Stimulated activated CD4-positive, alpha-beta T cell treated with anti-CD3 and anti-CD28 coated beads, TNF-alpha, amount 100 ng/mL, for 24 hours (primary cell): Measurements from ENCODE around the gene RPS3.
A peak's percentile ranks its signal among the peaks of the same experiment; 100 is the strongest.

Experiments used
- DNase-seq, 3 experiments: peaks; one replicate each; pipeline ENCODE4 v3.0.0-alpha.2; 2020; ENCODE audit warnings: low read depth in 3 of 3

The RPS3 gene

DNA sequence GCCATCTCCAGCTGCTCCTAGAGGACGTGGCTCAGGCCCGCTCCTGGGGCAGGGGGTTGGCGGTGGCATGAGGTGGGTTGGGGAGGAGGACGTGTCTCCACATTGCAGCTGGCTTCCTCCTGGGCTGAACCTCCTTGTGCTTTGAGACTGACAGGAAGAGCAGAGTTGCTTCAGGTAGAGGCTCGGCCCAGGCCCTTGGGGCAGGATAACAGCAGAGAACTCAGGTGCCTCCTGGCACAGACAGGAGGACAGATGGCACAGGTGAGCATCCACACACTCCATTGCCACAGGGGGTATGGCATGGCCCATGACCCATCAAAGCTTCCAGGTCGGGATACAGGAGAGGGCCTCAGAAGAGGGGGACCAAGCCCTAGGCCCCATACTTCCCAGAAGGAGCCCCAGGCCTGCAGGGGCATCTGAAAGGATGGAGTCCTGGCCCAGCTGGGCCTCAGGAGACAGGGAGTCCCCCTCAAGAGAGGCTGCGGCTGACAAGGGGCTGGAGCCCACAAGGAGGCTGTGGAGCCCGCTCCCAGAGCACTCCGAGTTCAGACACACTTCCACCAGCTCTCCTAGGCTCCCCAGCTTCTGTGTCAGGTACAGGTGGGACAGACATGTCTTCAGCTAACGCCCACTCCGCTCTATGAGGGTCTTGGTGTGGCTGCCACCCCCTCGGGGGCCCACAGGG, 35.7 kb downstream of the RPS3 start:
- no peak for DNase-seq

DNA sequence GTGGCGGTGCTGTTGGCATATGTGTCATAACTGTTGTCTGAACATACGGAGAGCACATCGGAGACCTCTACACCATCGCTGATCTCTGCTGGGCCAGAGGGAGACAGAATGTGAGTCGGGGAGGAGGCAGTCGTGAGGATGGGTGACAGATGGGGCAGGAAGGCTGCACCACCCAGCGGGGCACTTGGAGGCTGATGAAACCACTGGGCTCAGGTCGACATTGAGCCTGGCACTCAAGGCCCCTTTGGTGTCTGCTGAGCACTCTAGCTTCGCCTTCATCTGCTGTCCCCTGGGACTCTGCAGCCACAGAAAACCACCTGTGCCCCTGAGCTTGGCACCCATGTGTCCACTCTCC, 36.2 kb downstream of the RPS3 start:
- DNase-seq, result no peak

DNA sequence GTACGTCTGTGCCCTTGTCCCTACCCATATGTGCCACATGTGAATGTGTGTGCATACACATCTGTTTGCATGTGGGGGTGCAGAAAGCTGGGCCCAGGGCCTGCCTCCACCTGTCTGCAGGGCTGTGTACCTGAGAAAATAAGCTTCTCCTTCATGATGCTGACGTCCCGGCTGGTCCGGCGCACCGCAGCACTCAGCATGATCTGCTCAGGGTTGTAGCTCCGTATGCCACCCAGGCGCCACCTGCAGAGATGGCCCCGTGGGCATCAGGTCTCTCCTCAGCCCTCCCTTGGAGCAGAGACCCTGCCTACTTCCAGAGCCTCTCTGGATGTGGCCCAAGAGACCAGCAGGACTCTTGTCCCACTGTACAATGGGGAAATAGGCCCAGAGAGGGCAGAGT, 37.5 kb downstream of the RPS3 start:
- no peak for DNase-seq

DNA sequence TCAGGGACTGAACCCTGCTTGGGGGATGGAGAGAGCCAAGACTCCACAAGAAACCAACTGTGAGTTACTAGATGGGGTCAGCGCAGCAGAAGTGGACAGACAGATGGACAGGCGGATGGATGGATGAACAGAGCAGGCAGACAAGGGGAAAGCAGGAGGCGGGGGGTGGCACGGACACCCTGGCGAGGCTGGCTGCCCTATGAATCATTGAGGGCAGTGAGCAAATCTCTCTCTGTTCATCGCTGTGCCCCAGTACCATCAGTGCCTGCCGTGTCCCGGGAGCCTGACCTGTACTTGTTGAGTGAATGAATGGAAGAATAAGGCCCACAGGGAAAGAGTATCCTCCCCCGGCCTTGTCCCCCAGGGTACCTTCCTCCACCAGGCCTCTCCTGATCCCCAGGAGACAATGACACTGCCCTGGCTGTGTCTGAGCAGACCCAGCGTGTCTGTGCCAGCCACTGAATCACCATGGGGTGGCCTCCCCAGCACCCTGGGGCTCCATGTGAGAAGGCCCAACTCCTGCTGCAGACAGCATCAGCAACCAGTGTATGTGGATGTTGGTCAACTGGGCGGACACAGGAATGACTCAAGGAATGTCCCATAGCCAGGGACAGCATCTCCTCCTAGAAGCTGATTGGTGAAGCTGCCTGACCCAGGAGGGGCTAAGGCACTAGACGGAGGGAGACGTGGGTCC, 38.8 kb downstream of the RPS3 start:
- DNase-seq, result no peak

DNA sequence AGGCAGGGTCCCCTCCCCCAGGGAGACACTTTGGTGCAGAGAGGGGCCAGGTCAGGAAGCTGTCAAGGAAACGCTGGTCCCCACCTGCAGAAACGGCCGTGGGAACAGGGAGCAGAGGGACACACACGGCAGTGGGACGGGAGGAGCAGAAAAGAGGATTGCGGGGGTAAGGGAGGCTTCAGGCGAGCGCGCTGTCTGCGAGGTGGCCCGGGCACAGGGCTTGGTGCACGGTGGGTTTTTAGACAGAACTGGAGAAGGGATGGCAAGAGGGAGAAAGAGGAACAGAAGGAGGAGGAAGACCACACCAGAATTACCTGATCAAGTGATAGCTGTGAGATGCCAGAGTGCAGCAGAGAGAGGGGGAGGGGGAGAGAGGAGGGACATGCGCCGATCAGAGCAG, 39.7 kb downstream of the RPS3 start:
- no peak for DNase-seq

DNA sequence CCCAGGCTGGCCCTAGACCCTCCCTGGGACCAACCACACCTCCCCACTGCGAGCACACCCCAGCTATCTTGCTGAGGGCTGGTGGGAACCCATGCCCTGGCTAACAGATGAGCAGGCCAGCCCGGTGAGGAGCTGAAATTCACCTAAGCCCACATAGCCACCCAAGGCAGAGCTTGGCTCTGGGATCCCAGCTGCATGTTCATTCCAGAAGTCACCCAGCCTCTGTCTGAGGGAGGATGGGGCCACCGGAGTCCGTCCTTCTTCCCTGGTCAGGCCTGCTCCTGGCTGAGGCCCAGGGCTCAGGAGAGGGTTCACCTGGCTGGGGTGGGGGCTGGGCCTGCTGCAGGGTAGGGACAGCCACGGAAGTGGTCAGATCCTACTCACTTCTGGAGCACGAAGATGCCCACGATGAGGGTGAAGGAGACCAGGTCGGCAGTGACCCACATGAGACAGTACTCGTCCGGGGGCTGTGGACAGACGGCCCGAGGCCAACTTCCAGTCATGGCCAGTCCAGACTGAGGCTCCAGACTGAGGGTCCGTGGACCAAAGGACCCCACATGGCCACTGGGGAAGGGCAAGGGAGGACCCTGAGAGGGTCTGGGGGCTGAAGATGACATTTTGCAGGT, 40.3 kb downstream of the RPS3 start:
- DNase-seq, result no peak

DNA sequence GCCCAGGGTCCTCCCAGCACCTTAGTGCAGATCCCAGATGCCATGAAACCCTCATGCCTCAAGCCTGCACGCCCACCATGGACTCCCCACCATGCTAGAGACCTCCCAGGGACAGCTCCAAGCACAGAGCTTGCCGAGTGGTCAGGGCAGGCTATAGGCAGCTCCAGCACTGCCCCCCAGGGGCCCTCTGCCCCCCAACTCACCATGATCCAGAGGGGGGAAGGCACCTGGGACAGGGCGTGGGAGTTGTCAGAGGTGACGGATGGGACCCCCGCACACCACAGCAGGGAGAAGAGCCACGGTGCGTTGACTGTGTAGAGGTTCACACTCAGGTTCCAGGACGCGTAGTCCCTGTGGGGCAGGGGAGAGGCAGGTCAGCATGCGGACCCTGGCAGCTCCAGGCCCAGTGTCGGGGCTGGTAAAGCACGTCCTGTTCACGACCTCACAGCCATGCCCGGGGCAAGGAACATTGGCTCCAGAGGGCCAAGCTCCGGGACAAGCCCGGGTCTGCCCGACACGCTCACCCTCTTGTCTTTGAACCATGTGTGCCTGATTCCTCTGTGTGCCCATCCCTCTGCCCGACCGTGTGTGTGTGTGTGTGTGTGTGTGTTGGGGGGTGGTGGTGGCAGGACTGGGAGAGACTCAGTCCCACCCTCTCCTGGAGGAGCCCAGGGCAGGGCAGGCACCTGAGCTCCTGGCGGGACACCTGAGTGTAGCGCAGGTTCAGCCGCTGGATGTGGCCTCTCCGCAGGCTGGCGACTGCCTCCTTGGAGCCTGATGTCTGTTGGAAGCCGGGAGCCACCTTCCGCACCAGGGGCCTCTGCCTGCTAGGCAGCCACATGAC, 41.9 kb downstream of the RPS3 start:
- no peak for DNase-seq

DNA sequence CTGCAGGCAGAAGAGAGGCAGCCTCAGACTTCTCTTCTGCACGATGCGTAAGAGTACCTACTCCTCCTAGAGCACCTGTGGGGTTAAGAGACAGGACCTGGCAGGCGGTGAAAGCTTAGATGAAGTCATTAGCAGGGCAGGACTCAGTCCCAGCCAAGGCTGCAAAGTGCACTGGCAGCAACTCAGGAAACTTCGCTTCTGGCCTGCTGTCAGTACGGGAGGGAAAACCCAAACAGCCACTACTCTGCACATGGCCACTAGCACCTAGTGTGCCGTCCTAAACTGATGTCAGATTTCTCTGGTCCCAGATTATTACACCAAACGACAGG, 42.5 kb downstream of the RPS3 start:
- no peak for DNase-seq

DNA sequence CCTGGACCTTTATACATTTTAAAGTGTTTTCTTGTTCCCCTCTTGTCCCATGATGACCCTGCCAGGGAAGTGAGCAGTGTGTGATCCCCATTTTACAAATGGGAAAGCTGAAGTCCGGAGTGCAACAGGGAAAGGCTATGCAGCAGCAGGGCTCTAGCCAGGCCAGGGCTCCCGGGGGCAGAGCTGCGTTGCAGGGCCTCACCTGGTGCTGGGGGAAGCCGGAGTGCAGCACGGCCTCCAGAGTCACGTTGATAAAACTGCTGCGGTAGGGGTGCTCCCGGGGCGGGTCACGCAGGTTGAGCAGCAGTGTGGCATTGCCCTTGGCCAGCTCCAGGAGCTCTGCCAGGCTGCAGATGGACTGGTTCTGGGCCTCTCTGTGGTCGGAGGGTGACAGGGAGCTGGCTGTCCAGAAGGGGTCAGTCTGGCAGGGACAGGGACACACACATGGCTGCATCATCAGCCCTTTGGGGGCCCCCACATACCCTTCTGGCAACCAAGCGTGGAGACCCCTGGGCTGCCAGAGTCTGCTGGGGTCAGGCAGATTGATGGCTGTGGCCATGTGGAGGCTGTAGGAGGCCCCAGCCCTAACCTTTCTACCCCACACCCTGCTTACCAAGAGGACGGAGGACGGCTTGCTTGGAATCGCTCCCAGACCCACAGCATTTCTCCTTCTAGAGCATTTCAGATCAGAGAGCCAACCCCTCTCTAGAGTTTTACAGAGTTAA, 43.0 kb downstream of the RPS3 start:
- DNase-seq, result no peak

DNA sequence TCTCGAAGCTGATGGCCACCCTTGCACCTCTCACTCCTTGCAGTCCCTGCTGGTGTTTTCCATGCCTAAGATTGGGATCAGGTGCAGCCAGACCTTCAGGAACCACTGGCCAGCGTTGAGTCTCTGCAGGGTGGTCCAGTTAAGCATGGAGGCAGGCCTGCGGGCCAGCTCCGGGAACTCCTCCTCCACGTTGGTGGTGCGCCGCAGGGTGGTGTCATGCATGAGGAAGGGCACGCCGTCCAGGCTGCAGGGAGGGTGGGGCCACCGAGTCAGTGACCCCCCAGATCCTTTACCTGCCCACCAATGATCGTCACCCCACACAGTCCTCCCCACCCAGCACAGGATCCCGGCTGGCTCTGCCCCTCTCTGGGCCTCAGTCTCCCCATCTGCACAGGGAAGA, 43.7 kb downstream of the RPS3 start:
- DNase-seq, result no peak

DNA sequence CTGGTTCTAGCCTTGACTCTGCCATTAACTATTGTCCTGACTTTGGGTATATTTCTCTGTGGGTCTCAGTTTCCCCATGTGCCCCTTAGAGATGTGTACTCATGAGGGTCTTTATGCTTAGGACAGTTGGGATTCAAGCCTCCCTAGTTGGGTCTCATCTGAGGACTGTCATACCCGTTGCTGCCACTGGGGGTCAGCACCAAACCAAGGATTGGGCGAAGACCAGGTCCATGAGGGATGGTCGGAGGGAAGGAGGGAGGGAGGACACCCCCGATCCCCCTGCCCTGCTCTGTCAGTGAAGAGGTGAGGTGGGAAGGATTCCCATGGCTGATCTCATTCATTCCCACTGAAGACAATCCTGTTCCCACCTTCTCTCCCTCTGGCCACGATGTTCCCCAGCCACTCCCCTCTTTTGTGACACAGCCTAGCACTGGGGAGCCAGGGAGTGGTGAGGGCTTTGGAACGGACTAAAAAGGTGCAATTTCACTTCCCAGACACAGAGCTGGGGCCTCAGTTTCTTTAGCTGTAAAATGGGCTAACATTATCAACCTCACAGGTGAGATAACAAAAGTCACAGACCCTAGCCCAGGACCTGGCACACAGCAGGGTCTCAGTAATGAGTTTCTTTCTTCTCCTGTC, 46.1 kb downstream of the RPS3 start:
- peak; percentile 41 to 71 (median 67) for DNase-seq

DNA sequence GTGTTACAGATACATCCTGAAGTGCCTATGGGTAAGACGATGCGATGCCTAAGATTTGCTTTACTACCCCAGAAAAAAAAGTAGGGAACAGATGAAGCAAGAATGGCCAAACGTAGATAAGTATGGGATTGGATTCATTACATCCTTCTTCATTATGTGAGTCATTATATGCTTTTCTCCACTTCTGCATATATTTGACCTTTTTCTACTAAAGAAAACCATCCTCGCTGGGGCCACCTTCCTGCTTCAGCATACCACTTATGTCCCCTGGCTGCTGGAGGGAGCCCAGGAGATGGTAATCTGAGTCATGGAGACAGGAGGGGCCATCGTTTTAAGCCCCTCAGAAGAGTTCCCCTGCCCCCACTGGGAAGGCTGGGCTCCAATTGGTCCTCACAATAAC, 48.1 kb downstream of the RPS3 start:
- no peak for DNase-seq

DNA sequence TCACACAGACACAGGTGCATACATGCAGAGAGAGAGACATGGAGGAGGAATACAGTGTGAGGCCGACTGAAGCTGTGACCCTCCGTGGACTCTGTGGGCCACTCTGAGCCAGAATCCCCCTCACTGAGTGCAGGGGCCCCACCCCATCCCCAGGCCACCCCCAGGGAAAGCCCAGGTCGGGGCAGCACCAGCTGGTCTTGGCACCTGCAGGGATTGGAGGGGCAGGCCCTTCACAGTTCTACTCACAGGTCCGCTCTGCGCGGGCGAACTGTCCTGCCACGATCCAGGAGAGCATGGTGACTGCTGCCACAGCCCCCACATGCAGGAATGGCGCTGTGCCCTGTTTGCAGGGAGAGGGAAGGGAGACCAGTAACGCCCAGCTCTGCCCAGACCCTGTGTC, 50.0 kb downstream of the RPS3 start:
- no peak for DNase-seq

DNA sequence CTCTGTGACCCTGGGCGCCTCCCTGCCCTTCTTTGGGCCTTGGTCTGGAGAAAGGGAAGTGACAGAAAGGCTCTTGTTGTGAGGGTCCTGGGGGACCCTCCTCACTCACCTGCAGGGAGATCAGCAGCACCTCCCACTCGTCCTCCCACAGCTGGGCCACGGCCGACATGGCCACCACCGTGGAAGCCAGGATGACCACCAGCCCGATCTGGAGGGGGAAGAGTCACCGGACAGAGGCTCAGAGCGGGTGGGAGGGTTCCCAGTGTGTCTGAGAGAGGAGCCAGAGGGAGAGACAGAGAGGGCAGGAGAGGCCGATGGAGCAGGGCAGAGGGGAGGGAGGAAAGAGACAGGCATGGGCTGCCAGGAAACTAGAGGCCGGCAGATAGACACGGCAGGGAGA, 50.5 kb downstream of the RPS3 start:
- no peak for DNase-seq

DNA sequence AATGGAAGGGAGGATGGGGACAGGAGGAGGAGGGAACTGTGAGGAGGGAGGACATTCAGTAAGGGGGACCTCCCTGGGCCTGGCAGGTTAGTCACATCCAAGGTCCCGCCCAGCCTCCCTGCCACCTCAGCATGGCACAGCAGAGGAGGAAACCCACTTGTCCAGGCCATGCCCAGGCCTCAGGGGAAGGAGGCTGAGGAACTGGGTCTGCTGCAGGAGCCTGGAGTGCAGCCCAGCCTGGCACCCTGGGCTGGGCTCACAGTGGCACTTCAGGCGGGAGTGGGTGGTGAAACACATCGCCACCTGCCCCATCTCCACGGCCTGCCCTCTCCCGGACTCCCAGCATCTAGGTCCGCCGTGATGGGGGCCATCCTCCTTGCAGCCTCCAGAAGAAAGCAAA, 50.9 kb downstream of the RPS3 start:
- DNase-seq, result no peak

DNA sequence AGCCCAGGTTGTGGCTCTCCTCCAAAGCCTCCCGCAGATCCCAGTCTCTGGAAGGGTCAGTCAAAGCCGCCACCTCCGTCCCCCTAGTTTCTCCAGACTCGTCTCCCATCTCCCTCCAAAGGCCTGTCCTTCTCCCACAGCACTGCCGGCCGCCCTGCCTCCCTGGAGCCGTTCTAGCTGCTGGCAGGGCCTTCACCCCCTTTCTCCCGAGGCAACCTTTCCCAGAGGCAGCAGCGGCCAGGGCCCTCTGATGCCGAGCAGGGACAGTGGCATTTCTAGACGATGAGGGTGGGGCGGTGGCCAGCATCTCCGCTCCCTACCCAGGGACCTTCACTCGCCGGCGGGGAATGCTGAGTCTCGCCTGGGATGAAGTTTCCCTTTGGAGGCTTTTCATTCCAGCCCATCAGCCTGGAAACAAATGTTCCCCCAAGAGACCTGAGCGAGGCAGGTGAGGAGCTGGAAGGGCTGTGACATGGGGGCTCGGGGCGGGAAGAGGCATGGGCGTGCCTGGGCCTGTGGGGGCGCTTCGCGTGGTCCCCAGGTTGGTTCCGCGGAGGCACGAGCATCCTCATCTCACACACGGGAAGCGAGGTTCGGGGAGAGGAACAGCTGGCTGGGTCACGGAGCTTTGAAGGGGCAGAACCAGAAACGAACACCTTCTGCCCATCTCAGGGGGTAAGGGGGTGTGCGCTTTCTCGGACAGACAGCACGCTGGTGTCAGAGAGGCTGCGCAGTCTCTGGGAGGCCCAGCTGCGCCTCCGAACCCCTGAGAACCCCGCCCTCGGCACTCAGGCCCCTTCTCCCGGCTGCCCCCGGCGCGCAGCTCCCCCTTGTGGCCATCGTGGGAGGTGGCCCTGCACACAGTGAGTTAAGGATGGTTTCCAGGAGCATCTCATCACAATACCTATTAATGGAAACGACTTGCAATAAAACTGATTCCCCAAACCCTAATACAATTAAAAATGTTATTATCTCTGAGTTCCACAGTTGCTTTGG, 51.8 kb downstream of the RPS3 start:
- peak in 1 of 3 experiments; percentile 48 for DNase-seq

DNA sequence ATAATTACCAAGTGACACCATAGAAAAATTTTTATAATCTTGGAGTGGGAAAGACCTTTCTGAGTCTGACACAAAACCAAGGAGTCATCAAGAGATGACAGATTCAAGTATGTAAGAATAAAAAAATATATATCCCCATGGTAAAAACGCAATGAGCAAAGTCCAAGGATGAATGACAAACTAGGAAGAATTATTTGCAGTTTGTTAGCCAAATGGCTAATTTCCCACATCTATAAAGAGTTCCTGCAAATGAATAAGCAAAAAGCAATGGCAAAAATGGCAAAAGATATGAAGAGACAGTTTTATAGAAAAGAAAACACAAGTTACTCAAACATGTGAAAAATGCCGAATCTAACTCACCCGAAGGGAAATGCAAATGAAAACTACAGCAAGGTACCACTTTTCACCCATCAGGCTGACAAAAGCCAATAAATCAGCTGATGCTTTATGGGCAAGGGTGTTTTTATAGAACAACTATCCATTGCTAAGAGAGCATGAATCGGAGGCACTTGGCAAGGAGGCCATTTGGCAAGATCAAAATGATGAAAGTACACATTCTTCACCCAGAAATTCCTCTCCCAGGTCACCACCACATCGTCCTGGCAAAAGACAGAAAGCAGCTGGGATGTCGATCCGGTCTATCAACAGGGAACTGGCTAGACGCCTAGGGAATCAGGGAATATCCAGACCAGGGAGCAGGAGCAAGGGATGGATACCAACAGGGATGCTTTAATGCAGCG, 54.8 kb downstream of the RPS3 start:
- DNase-seq, result no peak

DNA sequence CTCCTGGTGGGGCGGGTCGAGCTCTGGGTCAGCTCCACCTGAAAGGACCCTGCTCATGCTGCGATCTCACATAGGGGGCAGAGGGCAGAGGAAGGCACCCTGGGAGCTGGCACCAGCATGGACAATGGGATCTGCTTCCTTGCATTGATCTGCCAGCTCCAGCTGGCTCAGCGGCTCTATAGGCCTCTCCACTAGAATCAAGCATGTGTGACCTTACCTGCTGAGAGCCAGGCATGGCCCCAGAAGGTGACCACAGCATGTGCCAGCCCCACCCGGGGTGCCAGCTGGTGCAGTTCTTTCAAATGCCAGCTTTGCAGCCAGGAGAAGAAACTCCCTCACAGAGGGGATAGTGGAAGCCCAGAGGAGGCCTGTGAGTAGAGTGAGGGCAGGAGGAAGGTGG, 55.7 kb downstream of the RPS3 start:
- no peak for DNase-seq
